Measurements from ENCODE around the gene VMAC.
"Not testable (repeated sequence)": the region's sequence is repeated elsewhere in the genome, so short reads cannot be mapped to it uniquely, and the experiment has no call there.

DNA sequence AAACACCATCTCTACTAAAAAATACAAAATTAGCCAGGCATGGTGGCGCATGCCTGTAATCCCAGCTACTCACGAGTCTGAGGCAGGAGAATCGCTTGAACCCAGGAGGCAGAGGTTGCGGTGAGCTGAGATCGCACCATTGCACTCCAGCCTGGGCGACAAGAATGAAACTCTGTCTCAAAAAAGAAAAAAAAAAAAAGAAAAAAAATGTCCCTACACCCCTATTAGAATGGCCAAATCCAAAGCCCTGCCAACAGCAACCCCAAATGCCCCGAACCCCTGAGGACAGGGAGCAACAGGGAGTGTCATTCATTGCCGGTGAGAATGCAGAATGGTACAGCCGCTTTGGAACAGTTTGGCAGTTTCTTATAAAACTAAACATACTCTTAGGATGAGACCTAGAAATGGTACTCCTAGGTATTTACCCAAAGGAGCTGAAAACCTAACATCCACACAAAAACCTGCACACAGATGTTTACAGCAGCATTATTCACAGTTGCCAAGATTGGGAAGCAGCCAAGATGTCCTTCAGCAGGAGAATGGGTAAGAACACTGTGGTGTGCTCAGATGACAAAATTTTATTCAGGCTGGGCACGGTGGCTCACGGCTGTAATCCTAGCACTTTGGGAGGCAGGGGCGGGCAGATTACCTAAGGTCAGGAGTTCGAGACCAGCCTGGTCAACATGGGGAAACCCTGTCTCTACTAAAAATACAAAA, 21.4 kb upstream of the VMAC start:
- TF ChIP-seq TAF7 (optimal IDR thresholded peaks at IDR 0.05; ENCODE audit: borderline replicate concordance, low read depth, low read length); EZH2 (IDR thresholded peaks at IDR 0.05; ENCODE audit: low read depth, low read length, severe bottlenecking); SIX5 (IDR thresholded peaks at IDR 0.05; ENCODE audit: low read depth, low read length): not testable (repeated sequence)
- TF ChIP-seq, protein P1, sequence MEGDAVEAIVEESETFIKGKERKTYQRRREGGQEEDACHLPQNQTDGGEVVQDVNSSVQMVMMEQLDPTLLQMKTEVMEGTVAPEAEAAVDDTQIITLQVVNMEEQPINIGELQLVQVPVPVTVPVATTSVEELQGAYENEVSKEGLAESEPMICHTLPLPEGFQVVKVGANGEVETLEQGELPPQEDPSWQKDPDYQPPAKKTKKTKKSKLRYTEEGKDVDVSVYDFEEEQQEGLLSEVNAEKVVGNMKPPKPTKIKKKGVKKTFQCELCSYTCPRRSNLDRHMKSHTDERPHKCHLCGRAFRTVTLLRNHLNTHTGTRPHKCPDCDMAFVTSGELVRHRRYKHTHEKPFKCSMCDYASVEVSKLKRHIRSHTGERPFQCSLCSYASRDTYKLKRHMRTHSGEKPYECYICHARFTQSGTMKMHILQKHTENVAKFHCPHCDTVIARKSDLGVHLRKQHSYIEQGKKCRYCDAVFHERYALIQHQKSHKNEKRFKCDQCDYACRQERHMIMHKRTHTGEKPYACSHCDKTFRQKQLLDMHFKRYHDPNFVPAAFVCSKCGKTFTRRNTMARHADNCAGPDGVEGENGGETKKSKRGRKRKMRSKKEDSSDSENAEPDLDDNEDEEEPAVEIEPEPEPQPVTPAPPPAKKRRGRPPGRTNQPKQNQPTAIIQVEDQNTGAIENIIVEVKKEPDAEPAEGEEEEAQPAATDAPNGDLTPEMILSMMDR (IDR thresholded peaks at IDR 0.05; ENCODE audit: control extremely low read depth in 1 of 3, insufficient read depth in 1 of 3, low read depth in 1 of 3, low read length in 3 of 3) = not testable (repeated sequence)
